Endothelial cell of umbilical vein (primary cell): Measurements from ENCODE around the gene DHDH. TPM values are rescaled to one million over a fixed set of nuclear protein-coding genes. Genes with fewer than 3 reads are reported as not detected.

Source experiments
- BruUV-seq: library from RNA; stranded (reverse); fragments of 400-500 nt; replicated peaks from 2 replicates; lab custom pipeline; 2021; lab: Mats Ljungman, UMichigan
- CTCF ChIA-PET: fragments of 300-600, 350-600 bp; sonication (Branson Sonifier 250); formaldehyde crosslinking; loops from one replicate; lab custom pipeline; 2021; ENCODE audit warnings: antibody characterized with exemption, inconsistent platforms; lab: Charles Lee
- POLR2A ChIA-PET: fragments of 300-600, 350-600 bp; sonication (Branson Sonifier 250); formaldehyde crosslinking; loops from one replicate; lab custom pipeline; 2021; ENCODE audit warnings: antibody characterized with exemption, inconsistent platforms; lab: Charles Lee
- DNase-seq: peaks from one replicate; pipeline ENCODE4 v3.0.0-alpha.2; 2011; ENCODE audit warnings: low read depth, low spot score
- FAIRE-seq: peaks from 2 replicates; lab custom pipeline; 2011; peaks lifted over from hg19 to GRCh38; lab: Jason Lieb, UNC
- H2AFZ ChIP-seq: 2 replicates; pipeline ENCODE4 v1.6.0; 2012; ENCODE audit warnings: low read depth, low read length, control low read depth, inconsistent platforms
- H3K27ac ChIP-seq: 2 replicates; pipeline ENCODE4 v1.5.1; 2011; ENCODE audit warnings: low read depth, mild to moderate bottlenecking, control low read depth, low read length, moderate library complexity; ENCODE audit not compliant: insufficient read depth
- H3K27me3 ChIP-seq, 2 experiments: 2 replicates each; pipeline versions ENCODE4 v1.6.0 to v1.6.1; 2011; ENCODE audit warnings: low read length in 2 of 2, mixed read lengths in 1 of 2; ENCODE audit not compliant: control insufficient read depth in 2 of 2, insufficient read depth in 2 of 2
- H3K36me3 ChIP-seq, 2 experiments: 2 replicates in 1 of 2; 3 replicates in 1 of 2; pipeline ENCODE4 v1.5.1; 2011; ENCODE audit warnings: low read length in 2 of 2, mild to moderate bottlenecking in 1 of 2, moderate library complexity in 1 of 2; ENCODE audit not compliant: control insufficient read depth in 2 of 2, insufficient read depth in 2 of 2; ENCODE audit errors: extremely low read depth in 1 of 2
- H3K4me1 ChIP-seq: 3 replicates; pipeline ENCODE4 v1.5.1; 2011; ENCODE audit warnings: mild to moderate bottlenecking, low read length; ENCODE audit not compliant: control insufficient read depth, insufficient read depth; ENCODE audit errors: extremely low read depth
- H3K4me2 ChIP-seq: 2 replicates; pipeline ENCODE4 v1.6.1; 2011; ENCODE audit warnings: low read length, control low read depth, mixed read lengths; ENCODE audit not compliant: insufficient read depth
- H3K4me3 ChIP-seq, 3 experiments: fragments of 200-600 bp in 1 of 3; sonication (generic), shearing (Covaris generic) in 1 of 3; replicated peaks in 1 of 3; 2 replicates each; pipeline ENCODE4 v1.5.1; 2011 to 2016; ENCODE audit warnings: control low read depth in 3 of 3, low read length in 3 of 3, mild to moderate bottlenecking in 2 of 3, inconsistent platforms in 1 of 3, low read depth in 1 of 3, moderate library complexity in 1 of 3; ENCODE audit not compliant: insufficient read depth in 1 of 3
- H3K79me2 ChIP-seq: 2 replicates; pipeline ENCODE4 v1.6.0; 2012; ENCODE audit warnings: low read length, inconsistent platforms; ENCODE audit not compliant: control insufficient read depth, insufficient read depth
- H3K9ac ChIP-seq: replicated peaks from 2 replicates; pipeline ENCODE3; 2011; ENCODE audit warnings: low read length, control low read depth; ENCODE audit not compliant: insufficient read depth; ENCODE audit errors: extremely low read depth
- H3K9me1 ChIP-seq: replicated peaks from 3 replicates; pipeline ENCODE4 v1.6.0; 2011; ENCODE audit warnings: mild to moderate bottlenecking, low read length; ENCODE audit not compliant: control insufficient read depth, insufficient read depth; ENCODE audit errors: extremely low read depth
- H3K9me3 ChIP-seq: replicated peaks from 2 replicates; pipeline ENCODE4 v1.5.1; 2012; ENCODE audit warnings: low read length, inconsistent platforms; ENCODE audit not compliant: control insufficient read depth, insufficient read depth
- H4K20me1 ChIP-seq: replicated peaks from 2 replicates; pipeline ENCODE3; 2011; ENCODE audit warnings: mild to moderate bottlenecking, low read length; ENCODE audit not compliant: control insufficient read depth, insufficient read depth; ENCODE audit errors: extremely low read depth
- CTCF ChIP-seq, 2 donors: IDR thresholded peaks; 1 replicate in 1 of 2; 2 replicates in 1 of 2; pipeline ENCODE4 v1.5.1; 2011; ENCODE audit warnings: low read length in 2 of 2, mild to moderate bottlenecking in 2 of 2, moderate library complexity in 2 of 2, control low read depth in 1 of 2, inconsistent platforms in 1 of 2, low read depth in 1 of 2; ENCODE audit not compliant: insufficient read depth in 1 of 2; ENCODE audit errors: extremely low read depth in 1 of 2
- EZH2 ChIP-seq: IDR thresholded peaks from 2 replicates; pipeline ENCODE4 v1.6.1; 2012; ENCODE audit warnings: borderline replicate concordance, low read depth, mild to moderate bottlenecking, moderate library complexity, low read length, inconsistent platforms; ENCODE audit not compliant: severe bottlenecking
- FOS ChIP-seq: IDR thresholded peaks from 2 replicates; pipeline ENCODE4 v1.6.1; 2011; ENCODE audit warnings: mild to moderate bottlenecking, low read length, moderate library complexity, borderline replicate concordance; ENCODE audit not compliant: insufficient read depth
- GATA2 ChIP-seq: IDR thresholded peaks from 2 replicates; pipeline ENCODE4 v1.7.0; 2011; ENCODE audit warnings: low read depth, mild to moderate bottlenecking, moderate library complexity, mixed read lengths, low read length; ENCODE audit not compliant: insufficient read length, insufficient read depth
- JUN ChIP-seq: IDR thresholded peaks from 2 replicates; pipeline ENCODE4 v1.6.1; 2011; ENCODE audit warnings: borderline replicate concordance, low read depth; ENCODE audit not compliant: insufficient read length, insufficient read depth
- MAX ChIP-seq: IDR thresholded peaks from 2 replicates; pipeline ENCODE4 v1.6.1; 2011; ENCODE audit not compliant: insufficient read depth, insufficient read length
- MYC ChIP-seq: IDR thresholded peaks from one replicate; pipeline ENCODE4 v1.6.1; 2011; ENCODE audit warnings: mild to moderate bottlenecking, low read depth, low read length
- POLR2A ChIP-seq: IDR thresholded peaks from 2 replicates; pipeline ENCODE4 v1.6.1; 2012; ENCODE audit warnings: low read depth, mild to moderate bottlenecking, control low read depth, low read length
- POLR2AphosphoS5 ChIP-seq: IDR thresholded peaks from 2 replicates; pipeline ENCODE4 v1.6.1; 2012; ENCODE audit warnings: low read depth, mild to moderate bottlenecking, control low read depth, low read length, moderate library complexity; ENCODE audit not compliant: insufficient read depth
- dilution Hi-C: fragments of 300-500 bp; cut with MboI; formaldehyde crosslinking; loops from one replicate; pipeline ENCODE4 v1.15.0; 2019; ENCODE audit warnings: low sequenced_read_pairs; ENCODE audit not compliant: extremely low pct_ligation_motif_present
- intact Hi-C: fragments of 100-400 bp; cut with micrococcal nuclease; formaldehyde crosslinking; loops from one replicate; pipeline ENCODE4 v1.10.0; 2022
- polyA plus RNA-seq, 4 experiments: library from polyadenylated mRNA; depleted of rRNA in 3 of 4; stranded (reverse) in 3 of 4; unstranded in 1 of 4; fragments of >200 nt; gene quantifications; 2 replicates each; pipeline versions ENCODE4 v1.2.1 to v1.2.3, GENCODE V29; 2011 to 2012; ENCODE audit warnings: missing spikeins in 1 of 4
- total RNA-seq: library from RNA; stranded (reverse); gene quantifications from 2 replicates; pipeline ENCODE4 v1.2.3, GENCODE V29; 2021

DHDH gene
- total and polyA plus RNA-seq, 2 donors (not counting 3 experiments of a cell fraction or from before 2014, with no cell fraction given), result not detected

GRCh38 chr19:48920949-48921348, 12.6 kb upstream of the DHDH start:
- no peak overlapping the region for H3K27ac ChIP-seq
- no peak overlapping the region for H3K9ac ChIP-seq
- peaks cover 2 to 31% of the 10 kb centered on the region in 2 experiments for H3K36me3 ChIP-seq
- H3K4me1 ChIP-seq, result no peaks in the 10 kb centered on the region
- no peaks in the 10 kb centered on the region for H4K20me1 ChIP-seq
- no peak overlapping the region for H3K4me2 ChIP-seq
- no peak for TF ChIP-seq POLR2AphosphoS5
- TF ChIP-seq MAX, result no peak
- TF ChIP-seq POLR2A, result no peak
- no peak for TF ChIP-seq CTCF (IDR thresholded peaks at IDR 0.05; ENCODE audit: extremely low read depth in 1 of 2, insufficient read depth in 1 of 2, low read depth in 1 of 2, low read length in 2 of 2)
- TF ChIP-seq JUN, result no peak
- no peak for TF ChIP-seq GATA2
- TF ChIP-seq FOS, result no peak
- no peak for TF ChIP-seq EZH2
- TF ChIP-seq MYC, result no peak
- H3K9me1 ChIP-seq, result no peaks in the 10 kb centered on the region
- no peaks in the 10 kb centered on the region for H3K79me2 ChIP-seq
- dilution Hi-C loops, result no loop called here
- H3K4me3 ChIP-seq, result no peak overlapping the region
- H3K27me3 ChIP-seq, result no peaks in the 10 kb centered on the region
- no peak for FAIRE-seq
- intact Hi-C loops, result no loop called here
- POLR2A ChIA-PET, result no interaction called here
- H3K9me3 ChIP-seq, result no peaks in the 10 kb centered on the region
- DNase-seq, result no peak
- BruUV-seq, result no TSS peak
- no peak overlapping the region for H2AFZ ChIP-seq
- CTCF ChIA-PET, result interaction anchor here (0.9 kb wide), 1 partner anchor 50 kb away, joined by 3 read pairs; no protein-coding TSS in a partner anchor
